GM12878 (cell line): ENCODE measurements around the gene RAPGEF1. TPM values are rescaled to one million over a fixed set of nuclear protein-coding genes. Genes with fewer than 3 reads are reported as not detected.

Experiments
- ATAC-seq: fragments of 200-7000 bp; cut with Tn5 transposase; 3 replicates; pipeline ENCODE4 v1.9.1; 2020; ENCODE audit warnings: mild to moderate bottlenecking, moderate library complexity
- BruUV-seq: library from RNA; stranded (reverse); fragments of 400-500 nt; replicated peaks from 2 replicates; lab custom pipeline; 2021; lab: Mats Ljungman, UMichigan
- CTCF ChIA-PET: fragments of 300-600 bp; sonication (Branson Sonifier 250); formaldehyde crosslinking; extraction: SDS; loops from one replicate; lab custom pipeline; 2021; ENCODE audit warnings: inconsistent platforms; lab: Yijun Ruan, JAX
- POLR2A ChIA-PET: fragments of 350-600 bp; formaldehyde crosslinking; extraction: SDS; loops from one replicate; lab custom pipeline; 2021; ENCODE audit warnings: inconsistent platforms; lab: Charles Lee
- RAD21 ChIA-PET: fragments of 300-600 bp; sonication (Branson Sonifier 250); formaldehyde crosslinking; loops from one replicate; lab custom pipeline; 2023; ENCODE audit warnings: antibody characterized with exemption; ENCODE audit not compliant: unreplicated experiment; lab: Charles Lee
- SMC1A ChIA-PET: fragments of 300-600 bp; sonication (Branson Sonifier 250); formaldehyde crosslinking; loops from one replicate; lab custom pipeline; 2023; ENCODE audit not compliant: unreplicated experiment, uncharacterized antibody; lab: Charles Lee
- DNase-seq: peaks from one replicate; pipeline ENCODE4 v3.0.0-alpha.2; 2011; ENCODE audit warnings: low read depth, low spot score
- FAIRE-seq: peaks from 3 replicates; lab custom pipeline; 2011; peaks lifted over from hg19 to GRCh38; lab: Jason Lieb, UNC
- H2AFZ ChIP-seq: 2 replicates; pipeline ENCODE4 v1.6.0; 2011; ENCODE audit warnings: low read depth, low read length, control low read depth; ENCODE audit not compliant: control insufficient read depth
- H3K27ac ChIP-seq: 2 replicates; pipeline ENCODE4 v1.5.1; 2011; ENCODE audit warnings: control low read depth; ENCODE audit not compliant: control insufficient read depth, insufficient read depth
- H3K27me3 ChIP-seq, 2 experiments: replicated peaks in 1 of 2; 2 replicates each; pipeline versions ENCODE4 v1.6.0 to v1.6.1; 2011; ENCODE audit warnings: low read length in 1 of 2; ENCODE audit not compliant: control insufficient read depth in 2 of 2, insufficient read depth in 2 of 2
- H3K36me3 ChIP-seq, 2 experiments: 2 replicates each; pipeline ENCODE4 v1.5.1; 2011; ENCODE audit warnings: low read length in 1 of 2; ENCODE audit not compliant: control insufficient read depth in 2 of 2, insufficient read depth in 2 of 2
- H3K4me1 ChIP-seq: 2 replicates; pipeline ENCODE4 v1.6.1; 2011; ENCODE audit warnings: mild to moderate bottlenecking, low read length, moderate library complexity, mixed read lengths; ENCODE audit not compliant: control insufficient read depth, insufficient read depth
- H3K4me2 ChIP-seq: 2 replicates; pipeline ENCODE4 v1.6.0; 2011; ENCODE audit warnings: control low read depth; ENCODE audit not compliant: control insufficient read depth, insufficient read depth
- H3K4me3 ChIP-seq: fragments of 200-600 bp; sonication (generic); 2 replicates; pipeline ENCODE4 v1.5.1; 2016
- H3K79me2 ChIP-seq: 2 replicates; pipeline ENCODE4 v1.6.0; 2011; ENCODE audit warnings: low read length; ENCODE audit not compliant: control insufficient read depth, insufficient read depth
- H3K9ac ChIP-seq: 2 replicates; pipeline ENCODE4 v1.8.0; 2011; ENCODE audit warnings: low read length, control low read depth, mixed read lengths; ENCODE audit not compliant: control insufficient read depth, insufficient read depth
- H3K9me3 ChIP-seq: replicated peaks from 3 replicates; pipeline ENCODE4 v1.5.1; 2011; ENCODE audit warnings: mild to moderate bottlenecking, low read length; ENCODE audit not compliant: control insufficient read depth, insufficient read depth
- H4K20me1 ChIP-seq: 2 replicates; pipeline ENCODE4 v1.6.0; 2011; ENCODE audit not compliant: control insufficient read depth, insufficient read depth
- ESRRA ChIP-seq: IDR thresholded peaks from 2 replicates; pipeline ENCODE4 v1.6.1; 2012; ENCODE audit warnings: mild to moderate bottlenecking, low read length, improper control_type of control experiment
- HCFC1 ChIP-seq: fragments of 150-350 bp; IDR thresholded peaks from 2 replicates; pipeline ENCODE4 v1.6.1; 2014; ENCODE audit warnings: low read length
- KLF5 ChIP-seq: fragments of 450-650 bp; IDR thresholded peaks from 2 replicates; pipeline ENCODE4 v1.6.1; 2014; ENCODE audit warnings: mild to moderate bottlenecking; ENCODE audit not compliant: partially characterized antibody
- MXI1 ChIP-seq: fragments of 150-350 bp; IDR thresholded peaks from 2 replicates; pipeline ENCODE4 v1.6.1; 2011; ENCODE audit warnings: low read depth, mild to moderate bottlenecking, inconsistent platforms, low read length, improper control_type of control experiment
- POLR2AphosphoS2 ChIP-seq: IDR thresholded peaks from 2 replicates; pipeline ENCODE4 v1.6.1; 2011; ENCODE audit warnings: low read depth, mild to moderate bottlenecking, low read length, improper control_type of control experiment, moderate library complexity
- RAD21 ChIP-seq: IDR thresholded peaks from 2 replicates; pipeline ENCODE4 v1.6.1; 2011; ENCODE audit warnings: mild to moderate bottlenecking, low read depth, low read length, moderate library complexity; ENCODE audit not compliant: insufficient read depth
- RAD51 ChIP-seq: fragments of 450-650 bp; IDR thresholded peaks from 2 replicates; pipeline ENCODE4 v1.6.1; 2016; ENCODE audit warnings: moderate library complexity, mild to moderate bottlenecking, inconsistent platforms
- STAT3 ChIP-seq: IDR thresholded peaks from 2 replicates; pipeline ENCODE4 v1.6.1; 2011; ENCODE audit warnings: low read depth, low read length, improper control_type of control experiment
- TARDBP ChIP-seq: IDR thresholded peaks from 2 replicates; pipeline ENCODE4 v1.6.1; 2016; ENCODE audit warnings: borderline replicate concordance
- TBL1XR1 ChIP-seq: IDR thresholded peaks from 2 replicates; pipeline ENCODE4 v1.6.1; 2012; ENCODE audit warnings: low read depth, low read length, improper control_type of control experiment
- ZBTB40 ChIP-seq: fragments of 450-650 bp; IDR thresholded peaks from 2 replicates; pipeline ENCODE4 v1.6.1; 2016; ENCODE audit warnings: mild to moderate bottlenecking, moderate library complexity, borderline replicate concordance
- ZNF207 ChIP-seq: fragments of 450-650 bp; IDR thresholded peaks from 2 replicates; pipeline ENCODE4 v1.6.1; 2014; ENCODE audit warnings: antibody characterized with exemption, mild to moderate bottlenecking, borderline replicate concordance
- WGBS: methylation state at CpG from one replicate; pipeline ENCODE4 v1.1.6; 2016; ENCODE audit warnings: low lambda C conversion rate; ENCODE audit not compliant: insufficient replicate concordance, insufficient coverage; ENCODE audit errors: missing lambda C conversion rate; 5-methylcytosine and 5-hydroxymethylcytosine counted together
- in situ Hi-C: fragments of 300-500 bp; cut with MboI; formaldehyde crosslinking; loops from 9 replicates; pipeline ENCODE4 v1.14.3; 2018; ENCODE audit warnings: mixed read lengths
- intact Hi-C: fragments of 100-400 bp; cut with micrococcal nuclease; formaldehyde crosslinking; loops from one replicate; pipeline ENCODE4 v1.14.2; 2022; ENCODE audit not compliant: unreplicated experiment
- polyA plus RNA-seq, 11 experiments: library from polyadenylated mRNA; depleted of rRNA in 4 of 11; unstranded in 6 of 11; stranded (reverse) in 5 of 11; fragments of >200 nt; fragmentation: Nextera tagmentation in 4 of 11; fragmentation: Illumina TruSeq in 1 of 11; extraction: Ambion mirVana in 4 of 11; extraction: Trizol in 1 of 11; gene quantifications; 1 replicate in 1 of 11; 2 replicates in 10 of 11; pipeline versions ENCODE4 v1.2.1 to v1.2.3, GENCODE V29; 2011 to 2016; ENCODE audit warnings: inconsistent platforms in 2 of 11, missing spikeins in 2 of 11, low read depth in 1 of 11
- total RNA-seq, 4 experiments: library from RNA; depleted of rRNA in 3 of 4; stranded (reverse); fragments of >200 nt in 3 of 4; fragmentation: Illumina TruSeq in 1 of 4; extraction: Trizol in 1 of 4; gene quantifications; 2 replicates each; pipeline versions ENCODE4 v1.2.1 to v1.2.3, GENCODE V29; 2013 to 2021
- TF ChIP-seq, protein P1 (sequence below): fragments of 450-650 bp; IDR thresholded peaks from 2 replicates; pipeline ENCODE4 v1.6.1; 2017; ENCODE audit warnings: mild to moderate bottlenecking, moderate library complexity

RAPGEF1 gene
- total and polyA plus RNA-seq, 10 of the 15 experiments (the other 5 are each of a cell fraction or from before 2014, with no cell fraction given): 0.42 to 113 (median 45.9) TPM

DNA sequence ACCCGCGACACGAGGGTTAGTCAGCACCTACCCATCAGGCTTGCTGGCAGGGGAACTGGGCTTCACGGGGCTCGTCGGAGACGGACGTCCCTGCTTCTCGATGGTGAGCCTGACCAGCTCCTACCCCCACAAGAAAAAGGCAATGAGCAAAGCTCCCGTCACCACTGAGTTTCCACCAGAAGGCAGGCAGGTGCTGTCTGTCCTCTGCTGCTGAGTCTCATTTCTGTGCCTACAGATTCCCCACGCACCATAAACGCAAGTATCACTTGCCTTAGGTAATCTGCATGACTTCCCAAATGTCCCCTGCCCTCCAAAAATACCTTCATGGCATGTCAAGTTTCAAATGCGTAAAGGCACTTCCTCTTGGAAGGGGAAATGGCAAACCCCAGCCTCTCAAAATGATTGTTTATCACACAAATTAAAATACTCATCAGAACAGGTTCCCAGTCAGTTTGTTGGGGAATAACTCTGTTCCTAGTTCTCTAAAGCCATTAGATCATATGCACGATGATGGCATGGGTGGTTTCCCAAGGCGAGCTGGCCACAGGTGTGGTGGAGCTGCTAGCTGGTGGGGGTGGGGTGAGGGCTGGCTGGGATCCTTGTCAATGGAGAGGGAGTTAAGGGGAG lies 109.6 kb downstream of the RAPGEF1 start:
- H2AFZ ChIP-seq: no peak overlapping the region
- intact Hi-C loops (loop anchor here (5.0 kb wide), 2 partner anchors 37 to 38 kb away; no protein-coding TSS in a partner anchor), in situ Hi-C loops (no loop called here)
- H3K9me3 ChIP-seq: no peaks in the 10 kb centered on the region
- H4K20me1 ChIP-seq: no peaks in the 10 kb centered on the region
- H3K36me3 ChIP-seq: peaks cover 17 to 32% of the 10 kb centered on the region in 2 experiments
- no TSS peak for BruUV-seq
- RAD21 ChIA-PET: interaction anchor here (1.0 to 3.7 kb wide), 11 partner anchors 9 to 112 kb away, joined by 3 to 42 read pairs (median 20); partner anchors contain the start of gene RAPGEF1
- DNase-seq: peak; percentile 75
- peak overlapping the region; percentile 88 for H3K27ac ChIP-seq
- CTCF ChIA-PET: interaction anchor here (0.8 to 2.3 kb wide), 15 partner anchors 8 to 110 kb away, joined by 3 to 22 read pairs (median 7); no protein-coding TSS in a partner anchor
- H3K4me2 ChIP-seq: peak overlapping the region; percentile 65
- SMC1A ChIA-PET: interaction anchor here (0.6 to 5.6 kb wide), 25 partner anchors 8 to 113 kb away, joined by 3 to 47 read pairs (median 4); no protein-coding TSS in a partner anchor
- peaks cover 30% of the 10 kb centered on the region for H3K79me2 ChIP-seq
- peak; percentile 83 for ATAC-seq
- POLR2A ChIA-PET: interaction anchor here (0.6 to 4.1 kb wide), 12 partner anchors 8 to 107 kb away, joined by 3 to 23 read pairs (median 4); no protein-coding TSS in a partner anchor
- H3K4me3 ChIP-seq: 0 out of 2 replicates have a peak overlapping the region, but pooled peaks have one; percentile 5
- 14% methylated on average over 15 of the region's 15 CpGs for WGBS
- H3K9ac ChIP-seq: peak overlapping the region; percentile 63
- H3K27me3 ChIP-seq: no peaks in the 10 kb centered on the region
- FAIRE-seq: peak; percentile 94
- peaks cover 37% of the 10 kb centered on the region for H3K4me1 ChIP-seq
- peak; percentile 94 for TF ChIP-seq KLF5
- TF ChIP-seq ZBTB40: no peak
- TF ChIP-seq ESRRA: no peak
- TF ChIP-seq MXI1: no peak
- TF ChIP-seq, protein P1, sequence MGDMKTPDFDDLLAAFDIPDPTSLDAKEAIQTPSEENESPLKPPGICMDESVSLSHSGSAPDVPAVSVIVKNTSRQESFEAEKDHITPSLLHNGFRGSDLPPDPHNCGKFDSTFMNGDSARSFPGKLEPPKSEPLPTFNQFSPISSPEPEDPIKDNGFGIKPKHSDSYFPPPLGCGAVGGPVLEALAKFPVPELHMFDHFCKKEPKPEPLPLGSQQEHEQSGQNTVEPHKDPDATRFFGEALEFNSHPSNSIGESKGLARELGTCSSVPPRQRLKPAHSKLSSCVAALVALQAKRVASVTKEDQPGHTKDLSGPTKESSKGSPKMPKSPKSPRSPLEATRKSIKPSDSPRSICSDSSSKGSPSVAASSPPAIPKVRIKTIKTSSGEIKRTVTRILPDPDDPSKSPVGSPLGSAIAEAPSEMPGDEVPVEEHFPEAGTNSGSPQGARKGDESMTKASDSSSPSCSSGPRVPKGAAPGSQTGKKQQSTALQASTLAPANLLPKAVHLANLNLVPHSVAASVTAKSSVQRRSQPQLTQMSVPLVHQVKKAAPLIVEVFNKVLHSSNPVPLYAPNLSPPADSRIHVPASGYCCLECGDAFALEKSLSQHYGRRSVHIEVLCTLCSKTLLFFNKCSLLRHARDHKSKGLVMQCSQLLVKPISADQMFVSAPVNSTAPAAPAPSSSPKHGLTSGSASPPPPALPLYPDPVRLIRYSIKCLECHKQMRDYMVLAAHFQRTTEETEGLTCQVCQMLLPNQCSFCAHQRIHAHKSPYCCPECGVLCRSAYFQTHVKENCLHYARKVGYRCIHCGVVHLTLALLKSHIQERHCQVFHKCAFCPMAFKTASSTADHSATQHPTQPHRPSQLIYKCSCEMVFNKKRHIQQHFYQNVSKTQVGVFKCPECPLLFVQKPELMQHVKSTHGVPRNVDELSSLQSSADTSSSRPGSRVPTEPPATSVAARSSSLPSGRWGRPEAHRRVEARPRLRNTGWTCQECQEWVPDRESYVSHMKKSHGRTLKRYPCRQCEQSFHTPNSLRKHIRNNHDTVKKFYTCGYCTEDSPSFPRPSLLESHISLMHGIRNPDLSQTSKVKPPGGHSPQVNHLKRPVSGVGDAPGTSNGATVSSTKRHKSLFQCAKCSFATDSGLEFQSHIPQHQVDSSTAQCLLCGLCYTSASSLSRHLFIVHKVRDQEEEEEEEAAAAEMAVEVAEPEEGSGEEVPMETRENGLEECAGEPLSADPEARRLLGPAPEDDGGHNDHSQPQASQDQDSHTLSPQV: peak; percentile 80; the same call in 1 of the 2 replicates
- no peak for TF ChIP-seq POLR2AphosphoS2
- peak; percentile 57; the same call in 1 of the 2 replicates for TF ChIP-seq TARDBP
- TF ChIP-seq RAD51: peak; percentile 37; the same call in 1 of the 2 replicates
- TF ChIP-seq HCFC1: no peak
- TF ChIP-seq STAT3: peak; percentile 78; the same call in 1 of the 2 replicates
- TF ChIP-seq TBL1XR1: peak; percentile 66; the same call in 1 of the 2 replicates
- TF ChIP-seq RAD21: peak; percentile 61
- 0 out of 2 replicates have a peak, but pooled peaks have one; percentile 45 for TF ChIP-seq ZNF207
